PFSK-1 (cell line): ENCODE data around the gene RIMOC1.

Source experiments
- FOXP2 ChIP-seq: optimal IDR thresholded peaks from 2 replicates; pipeline ENCODE3; 2011; ENCODE audit warnings: borderline replicate concordance, control low read depth, inconsistent platforms; ENCODE audit not compliant: insufficient read depth; ENCODE audit errors: extremely low read length, extremely low read depth
- POLR2AphosphoS5 ChIP-seq: IDR thresholded peaks from 2 replicates; pipeline ENCODE4 v1.6.1; 2012; ENCODE audit warnings: low read depth, mild to moderate bottlenecking, control low read depth, low read length, moderate library complexity
- SIN3A ChIP-seq: IDR thresholded peaks from 2 replicates; pipeline ENCODE4 v1.6.1; 2012; ENCODE audit warnings: mild to moderate bottlenecking, low read length, moderate library complexity, borderline replicate concordance; ENCODE audit not compliant: insufficient read depth
- TAF1 ChIP-seq: IDR thresholded peaks from 2 replicates; pipeline ENCODE4 v1.6.1; 2012; ENCODE audit warnings: low read length, control low read depth, borderline replicate concordance; ENCODE audit not compliant: insufficient read depth
- TF ChIP-seq, protein P1 (sequence below), 2 experiments: IDR thresholded peaks; 2 replicates each; pipeline versions ENCODE4 v1.6.1 to v1.8.0; 2011 to 2012; ENCODE audit warnings: low read depth in 2 of 2, low read length in 2 of 2, control low read depth in 1 of 2, inconsistent platforms in 1 of 2, mild to moderate bottlenecking in 1 of 2, moderate library complexity in 1 of 2; ENCODE audit not compliant: insufficient read depth in 1 of 2

RIMOC1 gene

DNA sequence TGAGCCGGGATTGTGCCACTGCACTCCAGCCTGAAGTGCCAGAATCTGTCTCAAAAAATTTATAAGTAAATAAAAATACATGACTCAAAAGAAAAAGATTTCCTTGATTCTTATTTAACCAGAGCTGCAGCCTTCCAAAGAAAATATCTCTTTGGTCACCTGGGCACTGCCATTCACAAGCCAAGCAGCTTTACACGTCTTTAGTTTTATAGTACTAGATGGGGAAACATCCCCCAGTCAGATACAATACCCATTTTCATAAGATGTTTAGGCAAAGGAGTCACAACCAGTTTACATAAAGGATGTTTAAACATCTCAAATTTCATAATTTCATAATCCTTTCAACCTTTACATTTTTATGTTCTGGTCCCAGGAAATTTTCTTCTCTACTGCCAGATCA, 20.2 kb upstream of the RIMOC1 start:
- TF ChIP-seq, protein P1, sequence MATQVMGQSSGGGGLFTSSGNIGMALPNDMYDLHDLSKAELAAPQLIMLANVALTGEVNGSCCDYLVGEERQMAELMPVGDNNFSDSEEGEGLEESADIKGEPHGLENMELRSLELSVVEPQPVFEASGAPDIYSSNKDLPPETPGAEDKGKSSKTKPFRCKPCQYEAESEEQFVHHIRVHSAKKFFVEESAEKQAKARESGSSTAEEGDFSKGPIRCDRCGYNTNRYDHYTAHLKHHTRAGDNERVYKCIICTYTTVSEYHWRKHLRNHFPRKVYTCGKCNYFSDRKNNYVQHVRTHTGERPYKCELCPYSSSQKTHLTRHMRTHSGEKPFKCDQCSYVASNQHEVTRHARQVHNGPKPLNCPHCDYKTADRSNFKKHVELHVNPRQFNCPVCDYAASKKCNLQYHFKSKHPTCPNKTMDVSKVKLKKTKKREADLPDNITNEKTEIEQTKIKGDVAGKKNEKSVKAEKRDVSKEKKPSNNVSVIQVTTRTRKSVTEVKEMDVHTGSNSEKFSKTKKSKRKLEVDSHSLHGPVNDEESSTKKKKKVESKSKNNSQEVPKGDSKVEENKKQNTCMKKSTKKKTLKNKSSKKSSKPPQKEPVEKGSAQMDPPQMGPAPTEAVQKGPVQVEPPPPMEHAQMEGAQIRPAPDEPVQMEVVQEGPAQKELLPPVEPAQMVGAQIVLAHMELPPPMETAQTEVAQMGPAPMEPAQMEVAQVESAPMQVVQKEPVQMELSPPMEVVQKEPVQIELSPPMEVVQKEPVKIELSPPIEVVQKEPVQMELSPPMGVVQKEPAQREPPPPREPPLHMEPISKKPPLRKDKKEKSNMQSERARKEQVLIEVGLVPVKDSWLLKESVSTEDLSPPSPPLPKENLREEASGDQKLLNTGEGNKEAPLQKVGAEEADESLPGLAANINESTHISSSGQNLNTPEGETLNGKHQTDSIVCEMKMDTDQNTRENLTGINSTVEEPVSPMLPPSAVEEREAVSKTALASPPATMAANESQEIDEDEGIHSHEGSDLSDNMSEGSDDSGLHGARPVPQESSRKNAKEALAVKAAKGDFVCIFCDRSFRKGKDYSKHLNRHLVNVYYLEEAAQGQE (IDR thresholded peaks at IDR 0.05; ENCODE audit: insufficient read depth in 1 of 2, low read depth in 2 of 2, low read length in 2 of 2), result no peak
- no peak for TF ChIP-seq SIN3A
- no peak for TF ChIP-seq FOXP2
- TF ChIP-seq TAF1, result no peak
- TF ChIP-seq POLR2AphosphoS5, result no peak

DNA sequence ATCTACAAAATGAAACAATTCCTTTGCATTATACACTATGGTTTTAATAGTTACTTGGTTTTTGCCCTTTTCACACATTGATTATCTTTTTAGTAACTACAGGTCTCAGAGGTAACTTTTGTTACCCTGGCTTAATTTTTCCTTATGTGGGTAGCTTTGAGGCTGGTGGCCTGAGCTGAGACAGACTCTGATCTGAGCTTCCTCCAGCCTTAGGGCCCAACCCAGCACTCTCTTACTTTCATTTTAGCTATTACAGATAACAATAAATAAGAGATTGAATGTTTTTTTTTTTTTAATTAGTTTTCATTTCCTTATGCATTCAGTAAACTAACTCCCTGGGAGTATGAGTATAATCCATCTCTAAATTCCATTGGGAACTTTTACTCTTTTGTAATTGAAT, 18.9 kb upstream of the RIMOC1 start:
- TF ChIP-seq TAF1 (no peak), POLR2AphosphoS5 (no peak), SIN3A (no peak), FOXP2 (no peak)
- TF ChIP-seq, protein P1 (IDR thresholded peaks at IDR 0.05; ENCODE audit: insufficient read depth in 1 of 2, low read depth in 2 of 2, low read length in 2 of 2), result no peak

GRCh38 chr5:41891066-41891707, 13.0 kb upstream of the RIMOC1 start:
- TF ChIP-seq FOXP2, result no peak
- TF ChIP-seq POLR2AphosphoS5, result no peak
- TF ChIP-seq SIN3A, result no peak
- TF ChIP-seq, protein P1 (IDR thresholded peaks at IDR 0.05; ENCODE audit: insufficient read depth in 1 of 2, low read depth in 2 of 2, low read length in 2 of 2), result no peak
- no peak for TF ChIP-seq TAF1

- TF ChIP-seq POLR2AphosphoS5 (no peak), SIN3A (no peak), FOXP2 (no peak), TAF1 (no peak)
- TF ChIP-seq, protein P1 (IDR thresholded peaks at IDR 0.05; ENCODE audit: insufficient read depth in 1 of 2, low read depth in 2 of 2, low read length in 2 of 2), result no peak
Measured at GRCh38 chr5:41892031-41892430, 12.1 kb upstream of the RIMOC1 start.
